K562 (cell line): ENCODE results near the gene CROCC2. TPM values are rescaled to one million over a fixed set of nuclear protein-coding genes. Genes with fewer than 3 reads are reported as not detected.

Source experiments
- ATAC-seq: fragments of 200-7000 bp; cut with Tn5 transposase; 3 replicates; pipeline ENCODE4 v1.9.1; 2020; ENCODE audit warnings: moderate library complexity
- BruUV-seq: library from RNA; stranded (reverse); fragments of 400-500 nt; replicated peaks from 2 replicates; lab custom pipeline; 2021; lab: Mats Ljungman, UMichigan
- CTCF ChIA-PET: fragments of 300-600 bp; formaldehyde crosslinking; extraction: SDS; loops from one replicate; lab custom pipeline; 2021; ENCODE audit warnings: low intra/inter-chr PET ratio; lab: Yijun Ruan, JAX
- POLR2A ChIA-PET: fragments of 300-600, 350-650 bp; sonication (Branson Sonifier 250); formaldehyde crosslinking; extraction: SDS; loops from one replicate; lab custom pipeline; 2021; ENCODE audit warnings: antibody characterized with exemption, inconsistent platforms; lab: Yijun Ruan, JAX
- DNase-seq, 4 experiments: peaks; one replicate each; pipeline versions ENCODE4 v3.0.0 to v3.0.0-alpha.2; 2011 to 2018; ENCODE audit warnings: low spot score in 3 of 4, mixed read lengths in 3 of 4; ENCODE audit errors: extremely low read depth in 1 of 4
- FAIRE-seq: peaks from 2 replicates; lab custom pipeline; 2011; peaks lifted over from hg19 to GRCh38; lab: Jason Lieb, UNC
- H2AFZ ChIP-seq: 2 replicates; pipeline ENCODE4 v1.6.0; 2011; ENCODE audit warnings: low read depth, low read length, control low read depth, inconsistent platforms
- H3K27ac ChIP-seq: fragments of 200-600 bp; 3 replicates; pipeline ENCODE4 v1.8.0; 2011; ENCODE audit warnings: low read depth, mild to moderate bottlenecking, control low read depth, inconsistent platforms, low read length, moderate library complexity, mixed read lengths; ENCODE audit errors: extremely low read depth
- H3K27me3 ChIP-seq, 2 experiments: fragments of 300-600 bp in 1 of 2; 2 replicates in 1 of 2; 3 replicates in 1 of 2; pipeline versions ENCODE4 v1.6.0 to v1.8.0; 2011; ENCODE audit warnings: inconsistent platforms in 2 of 2, low read length in 2 of 2, mild to moderate bottlenecking in 1 of 2, mixed read lengths in 1 of 2, moderate library complexity in 1 of 2; ENCODE audit not compliant: control insufficient read depth in 2 of 2, insufficient read depth in 2 of 2
- H3K36me3 ChIP-seq: fragments of 300-600 bp; 3 replicates; pipeline ENCODE4 v1.8.0; 2011; ENCODE audit warnings: mild to moderate bottlenecking, low read length, inconsistent platforms; ENCODE audit not compliant: control insufficient read depth, insufficient read depth
- H3K4me1 ChIP-seq, 2 experiments: fragments of 200-600 bp in 1 of 2; replicated peaks in 1 of 2; 2 replicates in 1 of 2; 3 replicates in 1 of 2; pipeline versions ENCODE4 v1.5.1 to v1.8.0; 2011; ENCODE audit warnings: inconsistent platforms in 2 of 2, low read length in 2 of 2, mild to moderate bottlenecking in 1 of 2, mixed read lengths in 1 of 2, moderate library complexity in 1 of 2; ENCODE audit not compliant: control insufficient read depth in 2 of 2, insufficient read depth in 2 of 2
- H3K4me2 ChIP-seq: 2 replicates; pipeline ENCODE4 v1.6.1; 2011; ENCODE audit warnings: low read length, control low read depth, inconsistent platforms, mixed read lengths; ENCODE audit not compliant: insufficient read depth
- H3K4me3 ChIP-seq: fragments of 200-600 bp; sonication (generic), shearing (Covaris generic); 2 replicates; pipeline ENCODE4 v1.5.1; 2016; ENCODE audit warnings: control low read depth, inconsistent platforms
- H3K79me2 ChIP-seq: fragments of 200-600 bp; 3 replicates; pipeline ENCODE4 v1.8.0; 2011; ENCODE audit warnings: low read length, inconsistent platforms; ENCODE audit not compliant: control insufficient read depth, insufficient read depth
- H3K9ac ChIP-seq, 2 experiments: 2 replicates each; pipeline versions ENCODE4 v1.6.0 to v1.6.1; 2011; ENCODE audit warnings: low read depth in 2 of 2, low read length in 2 of 2, control low read depth in 1 of 2, inconsistent platforms in 1 of 2, mild to moderate bottlenecking in 1 of 2, mixed read lengths in 1 of 2; ENCODE audit not compliant: insufficient read depth in 1 of 2
- H3K9me1 ChIP-seq: one replicate; pipeline ENCODE4 v1.6.0; 2011; ENCODE audit warnings: inconsistent platforms, mild to moderate bottlenecking, low read length, moderate library complexity; ENCODE audit not compliant: control insufficient read depth, insufficient read depth
- H3K9me3 ChIP-seq: replicated peaks from 2 replicates; pipeline ENCODE4 v1.5.1; 2011; ENCODE audit warnings: low read depth, low read length, inconsistent platforms; ENCODE audit not compliant: control insufficient read depth, insufficient read depth
- H4K20me1 ChIP-seq: replicated peaks from 2 replicates; pipeline ENCODE4 v1.6.1; 2011; ENCODE audit warnings: low read length, inconsistent platforms, mixed read lengths; ENCODE audit not compliant: control insufficient read depth, insufficient read depth
- MEF2A ChIP-seq: IDR thresholded peaks from 2 replicates; pipeline ENCODE4 v1.6.1; 2011; ENCODE audit warnings: low read depth, mild to moderate bottlenecking, low read length, moderate library complexity; ENCODE audit not compliant: control insufficient read depth
- RB1 ChIP-seq: fragments of 450-650 bp; IDR thresholded peaks from 2 replicates; pipeline ENCODE4 v1.6.1; 2017; ENCODE audit warnings: low read depth, mild to moderate bottlenecking
- RBBP5 ChIP-seq: fragments of 200-600 bp; sonication (generic); IDR thresholded peaks from 2 replicates; pipeline ENCODE4 v1.6.1; 2012; ENCODE audit warnings: borderline replicate concordance, mild to moderate bottlenecking, low read length, control low read depth, inconsistent platforms; ENCODE audit not compliant: insufficient read depth, poor library complexity, severe bottlenecking
- SNIP1 ChIP-seq: fragments of 450-650 bp; IDR thresholded peaks from 2 replicates; pipeline ENCODE4 v1.7.1; 2017; ENCODE audit warnings: low read depth, mild to moderate bottlenecking
- ZKSCAN8 ChIP-seq: fragments of 200-800 bp; sonication (Bioruptor generic); IDR thresholded peaks from 2 replicates; pipeline ENCODE4 v1.6.1; 2016; ENCODE audit warnings: missing genetic modification characterization, missing compliant biosample characterization
- WGBS: fragments of 100-300 bp; shearing (Covaris generic); methylation state at CpG from one replicate; pipeline ENCODE4 v1.1.6; 2016; ENCODE audit warnings: low coverage, mixed read lengths; ENCODE audit not compliant: insufficient coverage; ENCODE audit errors: missing lambda C conversion rate; 5-methylcytosine and 5-hydroxymethylcytosine counted together
- in situ Hi-C: fragments of 300-500 bp; cut with MboI; formaldehyde crosslinking; loops from 4 replicates; pipeline ENCODE4 v1.15.0; 2018; ENCODE audit warnings: inconsistent platforms, mixed read lengths
- intact Hi-C: fragments of 100-400 bp; cut with micrococcal nuclease; formaldehyde crosslinking; loops from 2 replicates; pipeline ENCODE4 v1.14.2; 2022
- polyA plus RNA-seq, 8 experiments: library from polyadenylated mRNA; depleted of rRNA in 4 of 8; stranded (reverse) in 5 of 8; unstranded in 3 of 8; fragments of >200 nt; fragmentation: Nextera tagmentation in 2 of 8; fragmentation: Illumina TruSeq in 1 of 8; extraction: Ambion mirVana in 2 of 8; extraction: Trizol in 1 of 8; gene quantifications; 2 replicates each; pipeline versions ENCODE4 v1.2.1 to v1.2.3, GENCODE V29; 2011 to 2014; ENCODE audit warnings: inconsistent platforms in 1 of 8, missing spikeins in 1 of 8
- total RNA-seq, 7 experiments: library from RNA; depleted of rRNA in 6 of 7; stranded (reverse); fragments of >200 nt in 6 of 7; fragmentation: Illumina TruSeq in 2 of 7; extraction: Trizol in 2 of 7; gene quantifications; 2 replicates each; pipeline versions ENCODE4 v1.2.1 to v1.2.3, GENCODE V29; 2011 to 2021; ENCODE audit warnings: low replicate concordance in 1 of 7

CROCC2 gene
- total and polyA plus RNA-seq, 9 of the 15 experiments (the other 6 are each of a cell fraction or from before 2014, with no cell fraction given), result not detected

DNA sequence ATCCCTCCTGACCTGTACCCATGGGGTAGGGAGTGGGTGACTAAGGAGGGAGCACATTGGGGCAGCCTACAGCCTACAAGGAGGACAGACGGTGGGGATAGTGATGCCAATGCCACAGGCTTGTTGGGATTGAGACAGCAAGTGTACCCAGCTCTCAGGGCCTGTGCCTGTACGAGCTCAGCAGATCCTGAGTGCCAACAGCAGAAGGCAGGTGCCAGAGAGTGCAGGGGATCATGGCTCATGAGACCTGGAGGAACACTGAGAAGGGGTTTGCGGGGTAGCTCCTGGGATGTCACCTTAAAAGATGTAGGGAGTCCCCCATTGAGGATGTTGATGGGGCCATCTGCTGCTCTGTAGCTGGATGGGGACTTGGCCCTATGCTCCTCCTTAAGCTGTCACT, 82.0 kb downstream of the CROCC2 start (continued):
- no peak for TF ChIP-seq RBBP5
- TF ChIP-seq ZKSCAN8, result no peak
- no peak for TF ChIP-seq MEF2A
- TF ChIP-seq, all 486 proteins: peak for 0

DNA sequence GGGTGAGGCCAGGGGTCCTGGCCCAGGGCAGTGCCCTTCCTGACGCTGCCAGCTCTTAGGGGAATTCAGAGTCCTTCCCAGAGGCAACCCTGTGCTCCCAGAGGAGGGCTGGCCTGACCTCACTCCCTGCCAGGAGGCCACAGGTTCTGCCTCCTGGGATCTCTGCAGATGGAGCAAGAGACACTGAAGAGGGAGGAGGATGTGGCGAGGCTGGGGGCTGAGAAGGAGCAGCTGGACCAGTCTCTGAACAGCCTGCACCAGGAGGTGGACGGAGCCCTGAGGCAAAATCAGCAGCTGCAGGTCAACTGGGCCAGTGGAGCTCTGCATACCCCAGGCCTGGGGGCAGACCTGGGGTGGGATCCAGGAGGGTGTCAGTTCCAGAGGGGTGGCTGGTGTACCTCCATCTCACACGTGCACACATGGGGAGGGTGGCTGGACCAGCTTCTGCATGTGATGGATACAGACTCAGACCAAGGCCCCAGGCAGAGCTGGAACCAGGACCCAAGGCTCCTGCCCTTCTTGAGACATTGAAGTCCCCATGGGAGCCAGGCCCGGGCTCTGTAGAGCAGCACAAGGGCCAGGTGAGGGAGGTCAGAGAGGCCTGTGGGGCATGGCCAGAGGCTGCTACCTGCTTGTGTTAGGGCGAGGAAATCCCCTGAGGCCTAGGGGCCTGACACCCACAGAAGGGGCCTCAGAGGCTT, 82.6 kb downstream of the CROCC2 start:
- intact Hi-C loops (no loop called here), in situ Hi-C loops (no loop called here)
- H3K4me1 ChIP-seq, result peaks cover 0 to 8% of the 10 kb centered on the region in 2 experiments; a peak in 2 of 5 replicates

More for the DNA sequence above, 82.6 kb downstream of the CROCC2 start:
- Histone ChIP-seq H3K27ac (no peak overlapping the region), H3K9me1 (no peaks in the 10 kb centered on the region), H3K9ac (no peak overlapping the region), H3K4me3 (no peak overlapping the region), H3K79me2 (no peaks in the 10 kb centered on the region), H2AFZ (no peak overlapping the region), H3K4me2 (no peak overlapping the region), H3K27me3 (peaks cover 0 to 39% of the 10 kb centered on the region in 2 experiments; a peak in 2 of 5 replicates), H3K36me3 (no peaks in the 10 kb centered on the region), H4K20me1 (0 out of 2 replicates have a peak, but pooled peaks cover 7% of the 10 kb centered on the region), H3K9me3 (no peaks in the 10 kb centered on the region)
- no peak for ATAC-seq
- no peak for DNase-seq
- ChIA-PET POLR2A (interaction anchor here (0.6 kb wide), 1 partner anchor 1583 kb away, joined by 3 read pairs; no protein-coding TSS in a partner anchor), CTCF (no interaction called here)
- TF ChIP-seq RB1, result no peak
- TF ChIP-seq SNIP1, result no peak
- no peak for FAIRE-seq
- no TSS peak for BruUV-seq
- WGBS, result 0% methylated on average over 3 of the region's 6 CpGs
